GM12878 (cell line): ENCODE measurements around the gene GRIN2A. TPM values are rescaled to one million over a fixed set of nuclear protein-coding genes. Genes with fewer than 3 reads are reported as not detected.

Experiments
- ATAC-seq: fragments of 200-7000 bp; cut with Tn5 transposase; 3 replicates; pipeline ENCODE4 v1.9.1; 2020; ENCODE audit warnings: mild to moderate bottlenecking, moderate library complexity
- BruUV-seq: library from RNA; stranded (reverse); fragments of 400-500 nt; replicated peaks from 2 replicates; lab custom pipeline; 2021; lab: Mats Ljungman, UMichigan
- CTCF ChIA-PET: fragments of 300-600 bp; sonication (Branson Sonifier 250); formaldehyde crosslinking; extraction: SDS; loops from one replicate; lab custom pipeline; 2021; ENCODE audit warnings: inconsistent platforms; lab: Yijun Ruan, JAX
- POLR2A ChIA-PET: fragments of 350-600 bp; formaldehyde crosslinking; extraction: SDS; loops from one replicate; lab custom pipeline; 2021; ENCODE audit warnings: inconsistent platforms; lab: Charles Lee
- RAD21 ChIA-PET: fragments of 300-600 bp; sonication (Branson Sonifier 250); formaldehyde crosslinking; loops from one replicate; lab custom pipeline; 2023; ENCODE audit warnings: antibody characterized with exemption; ENCODE audit not compliant: unreplicated experiment; lab: Charles Lee
- SMC1A ChIA-PET: fragments of 300-600 bp; sonication (Branson Sonifier 250); formaldehyde crosslinking; loops from one replicate; lab custom pipeline; 2023; ENCODE audit not compliant: unreplicated experiment, uncharacterized antibody; lab: Charles Lee
- DNase-seq: peaks from one replicate; pipeline ENCODE4 v3.0.0-alpha.2; 2011; ENCODE audit warnings: low read depth, low spot score
- FAIRE-seq: peaks from 3 replicates; lab custom pipeline; 2011; peaks lifted over from hg19 to GRCh38; lab: Jason Lieb, UNC
- H2AFZ ChIP-seq: 2 replicates; pipeline ENCODE4 v1.6.0; 2011; ENCODE audit warnings: low read depth, low read length, control low read depth; ENCODE audit not compliant: control insufficient read depth
- H3K27ac ChIP-seq: 2 replicates; pipeline ENCODE4 v1.5.1; 2011; ENCODE audit warnings: control low read depth; ENCODE audit not compliant: control insufficient read depth, insufficient read depth
- H3K27me3 ChIP-seq, 2 experiments: replicated peaks in 1 of 2; 2 replicates each; pipeline versions ENCODE4 v1.6.0 to v1.6.1; 2011; ENCODE audit warnings: low read length in 1 of 2; ENCODE audit not compliant: control insufficient read depth in 2 of 2, insufficient read depth in 2 of 2
- H3K36me3 ChIP-seq, 2 experiments: 2 replicates each; pipeline ENCODE4 v1.5.1; 2011; ENCODE audit warnings: low read length in 1 of 2; ENCODE audit not compliant: control insufficient read depth in 2 of 2, insufficient read depth in 2 of 2
- H3K4me1 ChIP-seq: 2 replicates; pipeline ENCODE4 v1.6.1; 2011; ENCODE audit warnings: mild to moderate bottlenecking, low read length, moderate library complexity, mixed read lengths; ENCODE audit not compliant: control insufficient read depth, insufficient read depth
- H3K4me2 ChIP-seq: 2 replicates; pipeline ENCODE4 v1.6.0; 2011; ENCODE audit warnings: control low read depth; ENCODE audit not compliant: control insufficient read depth, insufficient read depth
- H3K4me3 ChIP-seq: fragments of 200-600 bp; sonication (generic); 2 replicates; pipeline ENCODE4 v1.5.1; 2016
- H3K79me2 ChIP-seq: 2 replicates; pipeline ENCODE4 v1.6.0; 2011; ENCODE audit warnings: low read length; ENCODE audit not compliant: control insufficient read depth, insufficient read depth
- H3K9ac ChIP-seq: 2 replicates; pipeline ENCODE4 v1.8.0; 2011; ENCODE audit warnings: low read length, control low read depth, mixed read lengths; ENCODE audit not compliant: control insufficient read depth, insufficient read depth
- H3K9me3 ChIP-seq: replicated peaks from 3 replicates; pipeline ENCODE4 v1.5.1; 2011; ENCODE audit warnings: mild to moderate bottlenecking, low read length; ENCODE audit not compliant: control insufficient read depth, insufficient read depth
- H4K20me1 ChIP-seq: 2 replicates; pipeline ENCODE4 v1.6.0; 2011; ENCODE audit not compliant: control insufficient read depth, insufficient read depth
- FOXM1 ChIP-seq: IDR thresholded peaks from 2 replicates; pipeline ENCODE4 v1.6.1; 2012; ENCODE audit warnings: low read depth, mild to moderate bottlenecking, inconsistent platforms, low read length, moderate library complexity
- MLLT1 ChIP-seq: fragments of 450-650 bp; IDR thresholded peaks from 2 replicates; pipeline ENCODE4 v1.6.1; 2016; ENCODE audit warnings: mild to moderate bottlenecking
- TCF7 ChIP-seq: IDR thresholded peaks from 2 replicates; pipeline ENCODE4 v1.6.1; 2014; ENCODE audit warnings: antibody characterized with exemption, borderline replicate concordance
- WGBS: methylation state at CpG from one replicate; pipeline ENCODE4 v1.1.6; 2016; ENCODE audit warnings: low lambda C conversion rate; ENCODE audit not compliant: insufficient replicate concordance, insufficient coverage; ENCODE audit errors: missing lambda C conversion rate; 5-methylcytosine and 5-hydroxymethylcytosine counted together
- in situ Hi-C: fragments of 300-500 bp; cut with MboI; formaldehyde crosslinking; loops from 9 replicates; pipeline ENCODE4 v1.14.3; 2018; ENCODE audit warnings: mixed read lengths
- intact Hi-C: fragments of 100-400 bp; cut with micrococcal nuclease; formaldehyde crosslinking; loops from one replicate; pipeline ENCODE4 v1.14.2; 2022; ENCODE audit not compliant: unreplicated experiment
- polyA plus RNA-seq, 11 experiments: library from polyadenylated mRNA; depleted of rRNA in 4 of 11; unstranded in 6 of 11; stranded (reverse) in 5 of 11; fragments of >200 nt; fragmentation: Nextera tagmentation in 4 of 11; fragmentation: Illumina TruSeq in 1 of 11; extraction: Ambion mirVana in 4 of 11; extraction: Trizol in 1 of 11; gene quantifications; 1 replicate in 1 of 11; 2 replicates in 10 of 11; pipeline versions ENCODE4 v1.2.1 to v1.2.3, GENCODE V29; 2011 to 2016; ENCODE audit warnings: inconsistent platforms in 2 of 11, missing spikeins in 2 of 11, low read depth in 1 of 11
- total RNA-seq, 4 experiments: library from RNA; depleted of rRNA in 3 of 4; stranded (reverse); fragments of >200 nt in 3 of 4; fragmentation: Illumina TruSeq in 1 of 4; extraction: Trizol in 1 of 4; gene quantifications; 2 replicates each; pipeline versions ENCODE4 v1.2.1 to v1.2.3, GENCODE V29; 2013 to 2021

The GRIN2A gene
- total and polyA plus RNA-seq, 10 of the 15 experiments (the other 5 are each of a cell fraction or from before 2014, with no cell fraction given), result 2.4 to 13.3 (median 7.3) TPM

DNA sequence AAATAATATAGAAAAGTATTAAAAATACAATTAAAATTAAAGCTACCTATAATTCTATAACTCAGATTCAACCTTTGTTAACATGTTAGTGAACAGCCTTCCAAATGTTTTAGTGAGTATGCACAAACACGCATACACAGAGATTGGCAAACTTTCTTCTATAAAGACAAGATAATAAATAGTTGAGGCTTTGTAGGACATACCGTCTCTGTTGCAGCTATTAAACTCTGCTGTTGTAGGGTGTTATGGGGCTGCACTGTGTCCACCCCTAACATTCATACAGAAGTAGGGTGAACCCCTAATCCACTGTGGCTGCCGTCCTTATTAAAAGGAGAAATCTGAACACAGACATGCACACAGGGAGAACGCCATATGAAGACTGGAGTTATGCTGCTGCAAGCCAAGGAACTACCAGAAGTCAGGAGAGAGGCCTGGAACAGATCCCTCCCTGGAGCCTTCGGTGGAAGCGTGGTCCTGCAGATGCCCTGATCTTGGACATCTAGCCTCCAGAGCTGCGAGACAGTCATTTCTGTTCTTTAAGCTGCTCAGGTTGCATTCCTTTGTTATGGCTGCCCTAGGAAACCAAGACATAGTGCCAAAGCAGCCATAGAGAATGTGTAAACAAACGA, 383.2 kb downstream of the GRIN2A start:
- Histone ChIP-seq H3K4me3 (no peak overlapping the region), H3K27ac (no peak overlapping the region), H3K27me3 (no peaks in the 10 kb centered on the region), H3K4me2 (no peak overlapping the region), H3K9me3 (no peaks in the 10 kb centered on the region), H3K9ac (no peak overlapping the region), H4K20me1 (no peaks in the 10 kb centered on the region), H2AFZ (no peak overlapping the region), H3K4me1 (peaks cover 2% of the 10 kb centered on the region; the same call in 1 of the 2 replicates)
- ATAC-seq (no peak), FAIRE-seq (no peak), DNase-seq (no peak)
- intact Hi-C loops (no loop called here), in situ Hi-C loops (no loop called here)
- BruUV-seq, result no TSS peak
- ChIA-PET CTCF (interaction anchor here (1.5 kb wide), 1 partner anchor 36 kb away, joined by 4 read pairs; no protein-coding TSS in a partner anchor), SMC1A (interaction anchor here (0.9 to 1.2 kb wide), 3 partner anchors 8 to 70 kb away, joined by 3 to 4 read pairs (median 3); no protein-coding TSS in a partner anchor), RAD21 (no interaction called here), POLR2A (interaction anchor here (0.7 kb wide), 1 partner anchor 36 kb away, joined by 3 read pairs; no protein-coding TSS in a partner anchor)
- TF ChIP-seq TCF7 (no peak), FOXM1 (no peak)
- TF ChIP-seq, all 136 proteins: peak for 0
- Histone ChIP-seq H3K36me3 (no peaks in the 10 kb centered on the region; a peak in 2 of 4 replicates), H3K79me2 (no peaks in the 10 kb centered on the region)
- 26% methylated on average over 8 of the region's 8 CpGs for WGBS

DNA sequence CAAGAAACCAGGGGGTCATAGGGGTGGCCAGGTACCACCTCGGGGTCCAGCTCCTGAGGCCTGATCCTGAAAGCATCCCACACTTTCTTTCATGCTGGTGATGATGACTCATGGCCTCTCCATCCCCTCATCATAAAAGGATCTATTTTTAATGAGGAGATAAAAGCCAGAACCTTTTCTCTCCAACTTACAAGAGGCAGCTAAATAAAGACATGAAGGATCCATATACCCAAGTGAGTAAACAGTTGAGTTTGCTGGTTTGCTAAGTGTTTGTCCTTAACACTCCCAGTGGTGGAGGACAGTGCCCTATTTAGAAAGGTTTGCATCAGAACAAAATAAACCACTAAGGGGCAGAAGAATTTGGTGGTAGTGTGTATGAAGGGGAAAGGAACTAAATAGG, 383.8 kb downstream of the GRIN2A start:
- ChIA-PET POLR2A (interaction anchor here (0.7 kb wide), 1 partner anchor 36 kb away, joined by 3 read pairs; no protein-coding TSS in a partner anchor), CTCF (interaction anchor here (1.5 kb wide), 1 partner anchor 36 kb away, joined by 4 read pairs; no protein-coding TSS in a partner anchor), SMC1A (interaction anchor here (0.9 to 1.2 kb wide), 3 partner anchors 9 to 71 kb away, joined by 3 to 4 read pairs (median 3); no protein-coding TSS in a partner anchor), RAD21 (no interaction called here)
- H3K9ac ChIP-seq, result no peak overlapping the region
- in situ Hi-C loops, result no loop called here
- no peak for DNase-seq
- H3K4me1 ChIP-seq, result peaks cover 2% of the 10 kb centered on the region; the same call in 1 of the 2 replicates
- no peaks in the 10 kb centered on the region for H3K27me3 ChIP-seq
- no TSS peak for BruUV-seq
- H3K4me2 ChIP-seq, result no peak overlapping the region
- intact Hi-C loops, result no loop called here
- no peaks in the 10 kb centered on the region for H3K79me2 ChIP-seq
- no peak for TF ChIP-seq MLLT1
- WGBS, result 0% methylated on average over 1 of the region's 1 CpG
- H2AFZ ChIP-seq, result no peak overlapping the region
- no peak overlapping the region for H3K27ac ChIP-seq
- FAIRE-seq, result no peak
- ATAC-seq, result no peak
- H3K9me3 ChIP-seq, result no peaks in the 10 kb centered on the region
- no peaks in the 10 kb centered on the region; a peak in 2 of 4 replicates for H3K36me3 ChIP-seq
- H3K4me3 ChIP-seq, result no peak overlapping the region
- H4K20me1 ChIP-seq, result no peaks in the 10 kb centered on the region
